H1 (cell line): ENCODE data around the gene SND1. TPM values are rescaled to one million over a fixed set of nuclear protein-coding genes. Genes with fewer than 3 reads are reported as not detected.

Source experiments
- CHD7 ChIP-seq: fragments of 300-600 bp; sonication (generic); IDR thresholded peaks from 2 replicates; pipeline ENCODE4 v1.7.1; 2012; ENCODE audit warnings: low read length, moderate library complexity, mild to moderate bottlenecking, inconsistent platforms; ENCODE audit not compliant: insufficient replicate concordance
- CTCF ChIP-seq, 3 experiments: IDR thresholded peaks; 1 replicate in 2 of 3; 2 replicates in 1 of 3; pipeline versions ENCODE4 v1.5.1 to v1.6.1; 2011; ENCODE audit warnings: low read length in 3 of 3, mild to moderate bottlenecking in 3 of 3, inconsistent platforms in 2 of 3, low read depth in 1 of 3, moderate library complexity in 1 of 3; ENCODE audit not compliant: insufficient read depth in 1 of 3; ENCODE audit errors: control extremely low read depth in 1 of 3
- EGR1 ChIP-seq: IDR thresholded peaks from 2 replicates; pipeline ENCODE4 v1.6.1; 2011; ENCODE audit warnings: low read depth, low read length, borderline replicate concordance
- PHF8 ChIP-seq: fragments of 200-600 bp; sonication (generic); conservative IDR thresholded peaks from 2 replicates; pipeline ENCODE4 v1.7.1; 2012; ENCODE audit warnings: low read depth, mild to moderate bottlenecking, inconsistent platforms, low read length, moderate library complexity
- POU5F1 ChIP-seq: IDR thresholded peaks from 2 replicates; pipeline ENCODE4 v1.6.1; 2011; ENCODE audit warnings: low read depth, mild to moderate bottlenecking, low read length, moderate library complexity
- RAD21 ChIP-seq, 2 experiments: IDR thresholded peaks in 1 of 2; conservative IDR thresholded peaks in 1 of 2; 2 replicates each; pipeline ENCODE4 v1.6.1; 2011; ENCODE audit warnings: low read depth in 2 of 2, low read length in 2 of 2, improper control_type of control experiment in 1 of 2, inconsistent platforms in 1 of 2, mild to moderate bottlenecking in 1 of 2, moderate library complexity in 1 of 2
- YY1 ChIP-seq: IDR thresholded peaks from 2 replicates; pipeline ENCODE4 v1.6.1; 2011; ENCODE audit warnings: low read depth, mild to moderate bottlenecking, low read length
- polyA plus RNA-seq, 7 experiments: library from polyadenylated mRNA; depleted of rRNA in 3 of 7; stranded (reverse) in 5 of 7; unstranded in 2 of 7; fragments of >200 nt in 5 of 7; fragments of 200-250 nt in 2 of 7; gene quantifications; 1 replicate in 5 of 7; 2 replicates in 1 of 7; 4 replicates in 1 of 7; pipeline versions ENCODE4 v1.2.1 to v1.2.3, GENCODE V29; 2011 to 2013; ENCODE audit warnings: missing spikeins in 2 of 7, mixed read lengths in 2 of 7
- total RNA-seq: library from RNA; stranded (reverse); fragmentation: NEBNext Ultra II Directional; extraction: Animal tissue kit (Norgen Biotek cat#: 25700); gene quantifications from 2 replicates; pipeline ENCODE4 v1.2.1, GENCODE V29; 2021

SND1 gene
- total and polyA plus RNA-seq, 2 of the 8 experiments (the other 6 are each of a cell fraction or from before 2014, with no cell fraction given): 122 to 290 TPM

DNA sequence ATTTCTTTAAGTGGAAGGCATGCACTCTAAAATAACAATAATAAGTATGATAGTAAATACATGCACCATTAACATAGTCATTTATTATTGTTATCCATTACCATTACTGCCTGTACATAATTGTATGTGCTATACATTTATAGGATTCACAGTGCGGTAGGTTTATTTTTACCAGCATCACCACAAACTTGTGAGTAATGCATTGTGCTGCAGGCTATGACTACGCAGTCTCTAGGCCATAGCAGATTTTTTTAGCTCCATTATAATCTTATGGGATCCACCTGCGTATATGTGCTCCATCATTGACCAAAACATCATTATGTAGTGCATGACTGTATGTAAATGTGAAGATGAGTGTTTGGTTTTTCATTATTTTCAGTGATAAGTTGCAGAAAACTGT, 219.2 kb downstream of the SND1 start (continued):
- TF ChIP-seq CHD7 (no peak), YY1 (no peak), POU5F1 (no peak), PHF8 (no peak), CTCF (IDR thresholded peaks at IDR 0.05; ENCODE audit: control extremely low read depth in 1 of 3, insufficient read depth in 1 of 3, low read depth in 1 of 3, low read length in 3 of 3) (no peak), EGR1 (no peak), RAD21 (IDR thresholded peaks at IDR 0.05 in 1 of 2, conservative IDR thresholded peaks at IDR 0.05 in 1 of 2; ENCODE audit: low read depth in 2 of 2, low read length in 2 of 2) (no peak)
